ENCODE results near the gene LSAMP. TPM values are rescaled to one million over a fixed set of nuclear protein-coding genes. Genes with fewer than 3 reads are reported as not detected.

LSAMP gene
- total and polyA plus RNA-seq, 2 experiments from 2014 or later, result 2.0 to 2.9 TPM

DNA sequence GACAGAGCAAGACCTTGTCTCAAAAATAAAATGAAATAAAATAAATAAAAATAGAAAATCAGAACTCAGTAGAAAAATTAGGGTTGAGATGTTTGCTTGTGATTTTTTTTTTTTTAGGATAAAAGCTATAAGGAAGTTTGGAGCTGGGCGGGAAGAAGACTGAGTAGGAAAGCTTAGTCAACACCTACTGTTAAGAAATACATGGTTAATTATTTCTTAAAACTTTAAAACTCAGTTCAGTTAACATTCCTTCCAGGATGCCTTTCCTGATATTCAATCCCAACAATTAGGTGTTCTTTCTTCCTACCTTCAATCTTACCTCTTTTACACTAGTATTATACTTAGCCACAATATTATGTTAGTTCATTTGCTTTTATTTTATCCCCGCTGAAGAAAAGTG lies 246.2 kb downstream of the LSAMP start (continued):
- TF ChIP-seq, protein P1, sequence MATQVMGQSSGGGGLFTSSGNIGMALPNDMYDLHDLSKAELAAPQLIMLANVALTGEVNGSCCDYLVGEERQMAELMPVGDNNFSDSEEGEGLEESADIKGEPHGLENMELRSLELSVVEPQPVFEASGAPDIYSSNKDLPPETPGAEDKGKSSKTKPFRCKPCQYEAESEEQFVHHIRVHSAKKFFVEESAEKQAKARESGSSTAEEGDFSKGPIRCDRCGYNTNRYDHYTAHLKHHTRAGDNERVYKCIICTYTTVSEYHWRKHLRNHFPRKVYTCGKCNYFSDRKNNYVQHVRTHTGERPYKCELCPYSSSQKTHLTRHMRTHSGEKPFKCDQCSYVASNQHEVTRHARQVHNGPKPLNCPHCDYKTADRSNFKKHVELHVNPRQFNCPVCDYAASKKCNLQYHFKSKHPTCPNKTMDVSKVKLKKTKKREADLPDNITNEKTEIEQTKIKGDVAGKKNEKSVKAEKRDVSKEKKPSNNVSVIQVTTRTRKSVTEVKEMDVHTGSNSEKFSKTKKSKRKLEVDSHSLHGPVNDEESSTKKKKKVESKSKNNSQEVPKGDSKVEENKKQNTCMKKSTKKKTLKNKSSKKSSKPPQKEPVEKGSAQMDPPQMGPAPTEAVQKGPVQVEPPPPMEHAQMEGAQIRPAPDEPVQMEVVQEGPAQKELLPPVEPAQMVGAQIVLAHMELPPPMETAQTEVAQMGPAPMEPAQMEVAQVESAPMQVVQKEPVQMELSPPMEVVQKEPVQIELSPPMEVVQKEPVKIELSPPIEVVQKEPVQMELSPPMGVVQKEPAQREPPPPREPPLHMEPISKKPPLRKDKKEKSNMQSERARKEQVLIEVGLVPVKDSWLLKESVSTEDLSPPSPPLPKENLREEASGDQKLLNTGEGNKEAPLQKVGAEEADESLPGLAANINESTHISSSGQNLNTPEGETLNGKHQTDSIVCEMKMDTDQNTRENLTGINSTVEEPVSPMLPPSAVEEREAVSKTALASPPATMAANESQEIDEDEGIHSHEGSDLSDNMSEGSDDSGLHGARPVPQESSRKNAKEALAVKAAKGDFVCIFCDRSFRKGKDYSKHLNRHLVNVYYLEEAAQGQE (IDR thresholded peaks at IDR 0.05; ENCODE audit: unreplicated experiment), result no peak
- TF ChIP-seq, protein P2, sequence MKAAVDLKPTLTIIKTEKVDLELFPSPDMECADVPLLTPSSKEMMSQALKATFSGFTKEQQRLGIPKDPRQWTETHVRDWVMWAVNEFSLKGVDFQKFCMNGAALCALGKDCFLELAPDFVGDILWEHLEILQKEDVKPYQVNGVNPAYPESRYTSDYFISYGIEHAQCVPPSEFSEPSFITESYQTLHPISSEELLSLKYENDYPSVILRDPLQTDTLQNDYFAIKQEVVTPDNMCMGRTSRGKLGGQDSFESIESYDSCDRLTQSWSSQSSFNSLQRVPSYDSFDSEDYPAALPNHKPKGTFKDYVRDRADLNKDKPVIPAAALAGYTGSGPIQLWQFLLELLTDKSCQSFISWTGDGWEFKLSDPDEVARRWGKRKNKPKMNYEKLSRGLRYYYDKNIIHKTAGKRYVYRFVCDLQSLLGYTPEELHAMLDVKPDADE (IDR thresholded peaks at IDR 0.05), result no peak
- TF ChIP-seq STAT1 (IDR thresholded peaks at IDR 0.05; ENCODE audit: unreplicated experiment) (no peak), ZNF331 (CRISPR knock-in tag; IDR thresholded peaks at IDR 0.05; ENCODE audit: low read depth) (no peak), EZH2 (IDR thresholded peaks at IDR 0.05; ENCODE audit: low read depth, unreplicated experiment) (no peak), NANOG (IDR thresholded peaks at IDR 0.05; ENCODE audit: borderline replicate concordance) (no peak), ZNF114 (CRISPR knock-in tag; IDR thresholded peaks at IDR 0.05) (no peak), POLR2AphosphoS5 (IDR thresholded peaks at IDR 0.05; ENCODE audit: low read depth) (no peak), JUNB (IDR thresholded peaks at IDR 0.05; ENCODE audit: unreplicated experiment) (no peak)

DNA sequence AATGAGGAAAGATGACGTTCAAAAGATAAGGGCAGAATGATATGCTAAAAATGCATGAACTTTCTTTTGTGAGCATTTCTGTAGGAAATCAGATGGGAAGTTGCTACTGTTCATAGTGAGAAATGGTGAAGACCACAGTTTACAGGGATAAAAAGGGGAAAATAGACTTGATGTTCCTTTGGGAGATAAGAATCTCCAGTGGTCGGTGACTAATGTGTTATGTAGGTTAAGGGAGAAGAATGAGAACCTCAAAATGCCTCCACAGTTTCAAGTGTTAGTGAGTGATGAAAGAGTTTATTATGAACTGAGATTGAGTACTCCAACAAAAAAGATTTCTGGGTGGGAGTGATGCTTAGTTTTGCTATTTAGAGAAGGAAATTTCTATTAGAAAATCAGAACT lies 247.2 kb downstream of the LSAMP start:
- no peak overlapping the region for H2AFZ ChIP-seq
- H3K27ac ChIP-seq (ENCODE audit: low read depth), result no peak overlapping the region
- H3K9me3 Mint-ChIP-seq, result no peaks in the 10 kb centered on the region
- no peaks in the 10 kb centered on the region for H3K36me3 ChIP-seq (ENCODE audit: insufficient read depth)
- H3K9me2 ChIP-seq (ENCODE audit: insufficient read depth), result no peaks in the 10 kb centered on the region
- H3K79me2 ChIP-seq (replicated peaks; ENCODE audit: insufficient read depth), result no peaks in the 10 kb centered on the region
- peaks cover 7% of the 10 kb centered on the region; the same call in 2 of the 3 replicates for H3K4me1 Mint-ChIP-seq
- no peaks in the 10 kb centered on the region for H4K20me1 ChIP-seq (replicated peaks; ENCODE audit: insufficient read depth)
- H3K4me3 Mint-ChIP-seq, result no peak overlapping the region
- H3F3A ChIP-seq (replicated peaks; ENCODE audit: low read depth), result no peaks in the 10 kb centered on the region
- H3K4me2 ChIP-seq, result no peak overlapping the region
- peaks cover 11% of the 10 kb centered on the region; the same call in 1 of the 2 replicates for H3K4me1 ChIP-seq (ENCODE audit: insufficient read depth)
- H3K27me3 ChIP-seq (ENCODE audit: insufficient read depth), result no peaks in the 10 kb centered on the region
- H3K27me3 Mint-ChIP-seq (ENCODE audit: insufficient read depth, low read depth, poor library complexity), result peaks cover 4% of the 10 kb centered on the region
- no peak overlapping the region for H3K4me3 ChIP-seq
- no peaks in the 10 kb centered on the region for H3K36me3 Mint-ChIP-seq (ENCODE audit: low read depth)
- ATAC-seq, result no peak
- no peak overlapping the region for H3K27ac Mint-ChIP-seq
- no peak for DNase-seq (ENCODE audit: low spot score)
- TF ChIP-seq STAT1 (IDR thresholded peaks at IDR 0.05; ENCODE audit: unreplicated experiment) (no peak), POLR2AphosphoS5 (IDR thresholded peaks at IDR 0.05; ENCODE audit: low read depth) (no peak), EZH2phosphoT487 (IDR thresholded peaks at IDR 0.05; ENCODE audit: unreplicated experiment) (no peak), CREB1 (CRISPR knock-in tag; IDR thresholded peaks at IDR 0.05; ENCODE audit: low read depth) (no peak), ZNF331 (CRISPR knock-in tag; IDR thresholded peaks at IDR 0.05; ENCODE audit: low read depth) (no peak), NANOG (IDR thresholded peaks at IDR 0.05; ENCODE audit: borderline replicate concordance) (no peak)
- TF ChIP-seq, protein P3, sequence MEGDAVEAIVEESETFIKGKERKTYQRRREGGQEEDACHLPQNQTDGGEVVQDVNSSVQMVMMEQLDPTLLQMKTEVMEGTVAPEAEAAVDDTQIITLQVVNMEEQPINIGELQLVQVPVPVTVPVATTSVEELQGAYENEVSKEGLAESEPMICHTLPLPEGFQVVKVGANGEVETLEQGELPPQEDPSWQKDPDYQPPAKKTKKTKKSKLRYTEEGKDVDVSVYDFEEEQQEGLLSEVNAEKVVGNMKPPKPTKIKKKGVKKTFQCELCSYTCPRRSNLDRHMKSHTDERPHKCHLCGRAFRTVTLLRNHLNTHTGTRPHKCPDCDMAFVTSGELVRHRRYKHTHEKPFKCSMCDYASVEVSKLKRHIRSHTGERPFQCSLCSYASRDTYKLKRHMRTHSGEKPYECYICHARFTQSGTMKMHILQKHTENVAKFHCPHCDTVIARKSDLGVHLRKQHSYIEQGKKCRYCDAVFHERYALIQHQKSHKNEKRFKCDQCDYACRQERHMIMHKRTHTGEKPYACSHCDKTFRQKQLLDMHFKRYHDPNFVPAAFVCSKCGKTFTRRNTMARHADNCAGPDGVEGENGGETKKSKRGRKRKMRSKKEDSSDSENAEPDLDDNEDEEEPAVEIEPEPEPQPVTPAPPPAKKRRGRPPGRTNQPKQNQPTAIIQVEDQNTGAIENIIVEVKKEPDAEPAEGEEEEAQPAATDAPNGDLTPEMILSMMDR (conservative IDR thresholded peaks at IDR 0.05; ENCODE audit: low read depth in 2 of 2), result no peak
- TF ChIP-seq, protein P4, sequence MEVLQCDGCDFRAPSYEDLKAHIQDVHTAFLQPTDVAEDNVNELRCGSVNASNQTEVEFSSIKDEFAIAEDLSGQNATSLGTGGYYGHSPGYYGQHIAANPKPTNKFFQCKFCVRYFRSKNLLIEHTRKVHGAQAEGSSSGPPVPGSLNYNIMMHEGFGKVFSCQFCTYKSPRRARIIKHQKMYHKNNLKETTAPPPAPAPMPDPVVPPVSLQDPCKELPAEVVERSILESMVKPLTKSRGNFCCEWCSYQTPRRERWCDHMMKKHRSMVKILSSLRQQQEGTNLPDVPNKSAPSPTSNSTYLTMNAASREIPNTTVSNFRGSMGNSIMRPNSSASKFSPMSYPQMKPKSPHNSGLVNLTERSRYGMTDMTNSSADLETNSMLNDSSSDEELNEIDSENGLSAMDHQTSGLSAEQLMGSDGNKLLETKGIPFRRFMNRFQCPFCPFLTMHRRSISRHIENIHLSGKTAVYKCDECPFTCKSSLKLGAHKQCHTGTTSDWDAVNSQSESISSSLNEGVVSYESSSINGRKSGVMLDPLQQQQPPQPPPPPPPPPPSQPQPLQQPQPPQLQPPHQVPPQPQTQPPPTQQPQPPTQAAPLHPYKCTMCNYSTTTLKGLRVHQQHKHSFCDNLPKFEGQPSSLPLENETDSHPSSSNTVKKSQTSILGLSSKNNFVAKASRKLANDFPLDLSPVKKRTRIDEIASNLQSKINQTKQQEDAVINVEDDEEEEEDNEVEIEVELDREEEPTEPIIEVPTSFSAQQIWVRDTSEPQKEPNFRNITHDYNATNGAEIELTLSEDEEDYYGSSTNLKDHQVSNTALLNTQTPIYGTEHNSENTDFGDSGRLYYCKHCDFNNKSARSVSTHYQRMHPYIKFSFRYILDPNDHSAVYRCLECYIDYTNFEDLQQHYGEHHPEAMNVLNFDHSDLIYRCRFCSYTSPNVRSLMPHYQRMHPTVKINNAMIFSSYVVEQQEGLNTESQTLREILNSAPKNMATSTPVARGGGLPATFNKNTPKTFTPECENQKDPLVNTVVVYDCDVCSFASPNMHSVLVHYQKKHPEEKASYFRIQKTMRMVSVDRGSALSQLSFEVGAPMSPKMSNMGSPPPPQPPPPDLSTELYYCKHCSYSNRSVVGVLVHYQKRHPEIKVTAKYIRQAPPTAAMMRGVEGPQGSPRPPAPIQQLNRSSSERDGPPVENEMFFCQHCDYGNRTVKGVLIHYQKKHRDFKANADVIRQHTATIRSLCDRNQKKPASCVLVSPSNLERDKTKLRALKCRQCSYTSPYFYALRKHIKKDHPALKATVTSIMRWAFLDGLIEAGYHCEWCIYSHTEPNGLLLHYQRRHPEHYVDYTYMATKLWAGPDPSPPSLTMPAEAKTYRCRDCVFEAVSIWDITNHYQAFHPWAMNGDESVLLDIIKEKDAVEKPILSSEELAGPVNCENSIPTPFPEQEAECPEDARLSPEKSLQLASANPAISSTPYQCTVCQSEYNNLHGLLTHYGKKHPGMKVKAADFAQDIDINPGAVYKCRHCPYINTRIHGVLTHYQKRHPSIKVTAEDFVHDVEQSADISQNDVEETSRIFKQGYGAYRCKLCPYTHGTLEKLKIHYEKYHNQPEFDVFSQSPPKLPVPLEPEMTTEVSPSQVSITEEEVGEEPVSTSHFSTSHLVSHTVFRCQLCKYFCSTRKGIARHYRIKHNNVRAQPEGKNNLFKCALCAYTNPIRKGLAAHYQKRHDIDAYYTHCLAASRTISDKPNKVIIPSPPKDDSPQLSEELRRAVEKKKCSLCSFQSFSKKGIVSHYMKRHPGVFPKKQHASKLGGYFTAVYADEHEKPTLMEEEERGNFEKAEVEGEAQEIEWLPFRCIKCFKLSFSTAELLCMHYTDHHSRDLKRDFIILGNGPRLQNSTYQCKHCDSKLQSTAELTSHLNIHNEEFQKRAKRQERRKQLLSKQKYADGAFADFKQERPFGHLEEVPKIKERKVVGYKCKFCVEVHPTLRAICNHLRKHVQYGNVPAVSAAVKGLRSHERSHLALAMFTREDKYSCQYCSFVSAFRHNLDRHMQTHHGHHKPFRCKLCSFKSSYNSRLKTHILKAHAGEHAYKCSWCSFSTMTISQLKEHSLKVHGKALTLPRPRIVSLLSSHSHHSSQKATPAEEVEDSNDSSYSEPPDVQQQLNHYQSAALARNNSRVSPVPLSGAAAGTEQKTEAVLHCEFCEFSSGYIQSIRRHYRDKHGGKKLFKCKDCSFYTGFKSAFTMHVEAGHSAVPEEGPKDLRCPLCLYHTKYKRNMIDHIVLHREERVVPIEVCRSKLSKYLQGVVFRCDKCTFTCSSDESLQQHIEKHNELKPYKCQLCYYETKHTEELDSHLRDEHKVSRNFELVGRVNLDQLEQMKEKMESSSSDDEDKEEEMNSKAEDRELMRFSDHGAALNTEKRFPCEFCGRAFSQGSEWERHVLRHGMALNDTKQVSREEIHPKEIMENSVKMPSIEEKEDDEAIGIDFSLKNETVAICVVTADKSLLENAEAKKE (CRISPR knock-in tag; IDR thresholded peaks at IDR 0.05), result no peak
